B cell (primary cell): Measurements from ENCODE around the gene RGS2.

Source experiments
- CTCF ChIP-seq: fragments of 200-600 bp; IDR thresholded peaks from one replicate; pipeline ENCODE4 v1.8.0; 2022; ENCODE audit warnings: antibody characterized with exemption, mild to moderate bottlenecking
- EZH2 ChIP-seq: IDR thresholded peaks from 2 replicates; pipeline ENCODE4 v1.6.1; 2012; ENCODE audit warnings: borderline replicate concordance, low read depth, mild to moderate bottlenecking, moderate library complexity, low read length; ENCODE audit not compliant: insufficient read depth, poor library complexity, severe bottlenecking

- TF ChIP-seq CTCF = no peak
- TF ChIP-seq EZH2 = no peak
These were observed 49.7 kb upstream of the RGS2 start for GRCh38 chr1:192759104-192759503.
